Gastroesophageal sphincter (tissue), 4 donors: ENCODE data around the gene KRT2. TPM values are rescaled to one million over a fixed set of nuclear protein-coding genes. Genes with fewer than 3 reads are reported as not detected.

Experiments
- ATAC-seq: fragments of 150-250 bp; one replicate; pipeline ENCODE4 v1.9.1; 2016; ENCODE audit warnings: mild to moderate bottlenecking, moderate library complexity
- H3K27ac ChIP-seq, 4 donors: fragments of 200-600 bp; sonication (generic) in 3 of 4; 1 replicate in 3 of 4; 2 replicates in 1 of 4; pipeline ENCODE4 v1.5.1; 2016 to 2019
- H3K27me3 ChIP-seq: fragments of 200-600 bp; sonication (generic); one replicate; pipeline ENCODE4 v1.5.1; 2019
- H3K36me3 ChIP-seq, 2 donors: fragments of 200-600 bp; sonication (generic); one replicate each; pipeline ENCODE4 v1.5.1; 2019; ENCODE audit warnings: control low read depth in 1 of 2
- H3K4me1 ChIP-seq, 3 donors: fragments of 200-600 bp; sonication (generic); 1 replicate in 2 of 3; 2 replicates in 1 of 3; pipeline ENCODE4 v1.5.1; 2016 to 2019; ENCODE audit warnings: control low read depth in 2 of 3
- H3K4me3 ChIP-seq, 2 donors: fragments of 200-600 bp; sonication (generic); one replicate each; pipeline ENCODE4 v1.5.1; 2019; ENCODE audit warnings: mild to moderate bottlenecking in 1 of 2, moderate library complexity in 1 of 2
- H3K9me3 ChIP-seq, 3 donors: fragments of 200-600 bp; sonication (generic); one replicate each; pipeline ENCODE4 v1.5.1; 2017 to 2019; ENCODE audit warnings: control low read depth in 2 of 3
- EP300 ChIP-seq: sonication (generic); formaldehyde crosslinking; IDR thresholded peaks from one replicate; pipeline ENCODE4 v1.6.1; 2017; ENCODE audit warnings: antibody characterized with exemption, mild to moderate bottlenecking
- POLR2A ChIP-seq, 2 donors: fragments of 450-650 bp; IDR thresholded peaks; one replicate each; pipeline ENCODE4 v1.6.1; 2017; ENCODE audit warnings: antibody characterized with exemption in 2 of 2, mild to moderate bottlenecking in 2 of 2, moderate library complexity in 1 of 2
- POLR2AphosphoS5 ChIP-seq: sonication (generic); formaldehyde crosslinking; IDR thresholded peaks from one replicate; pipeline ENCODE4 v1.6.1; 2017; ENCODE audit warnings: antibody characterized with exemption
- WGBS, 2 donors: methylation state at CpG; one replicate each; pipeline ENCODE4 v1.1.5; 2018; ENCODE audit warnings: low coverage in 1 of 2; 5-methylcytosine and 5-hydroxymethylcytosine counted together
- total RNA-seq, 4 donors: library from RNA; depleted of rRNA; stranded (reverse); fragments of >200 nt; gene quantifications; one replicate each; pipeline ENCODE4 v1.1.0, GENCODE V29; 2016
- TF ChIP-seq, protein P1 (sequence below), 4 experiments: fragments of 200-600 bp in 2 of 4; fragments of 450-650 bp in 2 of 4; sonication (generic) in 1 of 4; IDR thresholded peaks; one replicate each; pipeline ENCODE4 v1.5.1; 2017 to 2019; ENCODE audit warnings: antibody characterized with exemption in 4 of 4, mild to moderate bottlenecking in 2 of 4, moderate library complexity in 2 of 4

The KRT2 gene
- total RNA-seq, 4 donors from 2014 or later: not detected

- no peak overlapping the region for H3K4me3 ChIP-seq
- no peak for ATAC-seq
- 67% methylated on average over 3 of the region's 12 CpGs; no CpG with 5 or more reads in 1 of the 2 donors for WGBS, 2 donors
- no peak overlapping the region for H3K27ac ChIP-seq
- no peaks in the 10 kb centered on the region for H3K4me1 ChIP-seq
- H3K27me3 ChIP-seq: peaks cover 7% of the 10 kb centered on the region
- no peaks in the 10 kb centered on the region for H3K9me3 ChIP-seq
- H3K36me3 ChIP-seq: no peaks in the 10 kb centered on the region
- TF ChIP-seq POLR2AphosphoS5 (no peak), EP300 (no peak)
- TF ChIP-seq, protein P1, sequence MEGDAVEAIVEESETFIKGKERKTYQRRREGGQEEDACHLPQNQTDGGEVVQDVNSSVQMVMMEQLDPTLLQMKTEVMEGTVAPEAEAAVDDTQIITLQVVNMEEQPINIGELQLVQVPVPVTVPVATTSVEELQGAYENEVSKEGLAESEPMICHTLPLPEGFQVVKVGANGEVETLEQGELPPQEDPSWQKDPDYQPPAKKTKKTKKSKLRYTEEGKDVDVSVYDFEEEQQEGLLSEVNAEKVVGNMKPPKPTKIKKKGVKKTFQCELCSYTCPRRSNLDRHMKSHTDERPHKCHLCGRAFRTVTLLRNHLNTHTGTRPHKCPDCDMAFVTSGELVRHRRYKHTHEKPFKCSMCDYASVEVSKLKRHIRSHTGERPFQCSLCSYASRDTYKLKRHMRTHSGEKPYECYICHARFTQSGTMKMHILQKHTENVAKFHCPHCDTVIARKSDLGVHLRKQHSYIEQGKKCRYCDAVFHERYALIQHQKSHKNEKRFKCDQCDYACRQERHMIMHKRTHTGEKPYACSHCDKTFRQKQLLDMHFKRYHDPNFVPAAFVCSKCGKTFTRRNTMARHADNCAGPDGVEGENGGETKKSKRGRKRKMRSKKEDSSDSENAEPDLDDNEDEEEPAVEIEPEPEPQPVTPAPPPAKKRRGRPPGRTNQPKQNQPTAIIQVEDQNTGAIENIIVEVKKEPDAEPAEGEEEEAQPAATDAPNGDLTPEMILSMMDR (IDR thresholded peaks at IDR 0.05): no peak
Measured at GRCh38 chr12:52646613-52647012, 5.4 kb downstream of the KRT2 start.

DNA sequence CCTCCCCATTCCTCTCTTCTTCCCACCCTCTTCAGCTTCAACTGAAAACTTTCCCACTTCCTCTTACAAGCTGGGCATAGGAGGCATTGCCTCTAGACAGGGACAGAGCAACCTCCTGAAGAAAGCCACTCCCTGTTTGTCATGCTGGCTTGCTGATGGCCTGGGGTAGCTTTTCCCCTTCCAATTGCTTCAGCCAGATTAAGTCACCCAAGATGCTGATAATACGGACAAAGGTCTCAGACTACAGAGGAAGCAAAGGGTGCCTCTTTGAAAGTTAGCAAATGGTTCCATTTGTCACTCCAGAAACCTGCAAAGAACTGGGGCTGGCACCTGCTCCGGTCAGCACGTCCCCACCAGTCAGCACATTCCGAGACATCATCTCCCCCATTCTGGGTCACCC lies 6.0 kb downstream of the KRT2 start:
- 73 to 75% methylated on average over 4 of the region's 4 CpGs for WGBS, 2 donors

DNA sequence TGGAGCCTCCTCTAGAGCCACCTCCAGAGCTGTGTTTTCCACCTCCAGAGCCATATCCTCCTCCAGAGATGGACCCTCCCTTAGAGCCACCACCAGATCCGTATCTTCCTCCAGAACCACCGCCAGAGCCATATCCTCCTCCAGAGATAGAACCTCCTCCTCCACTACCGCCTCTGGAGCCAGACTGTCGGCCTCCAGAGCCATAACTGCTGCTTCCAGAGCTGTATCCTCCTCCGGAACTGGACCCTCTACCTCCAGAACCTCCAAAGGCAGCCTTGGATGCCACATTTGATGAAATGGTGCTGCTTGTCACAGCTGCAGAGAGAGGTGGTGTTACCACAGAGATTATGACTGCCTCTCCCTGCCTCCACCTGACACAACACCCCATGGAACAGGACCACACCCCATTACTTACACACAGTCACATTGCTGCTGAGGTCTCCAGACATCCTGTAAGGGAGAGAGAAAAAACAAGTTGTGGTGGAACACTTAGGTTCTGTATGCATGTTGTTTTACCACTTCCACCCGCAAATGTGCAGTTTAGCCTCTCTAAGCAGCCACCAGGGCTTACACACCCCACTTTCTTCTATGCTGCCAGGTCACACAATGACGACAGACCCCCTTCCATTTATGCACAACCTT lies 6.8 kb downstream of the KRT2 start:
- H3K27ac ChIP-seq: no peak overlapping the region
- H3K27me3 ChIP-seq: peaks cover 8% of the 10 kb centered on the region
- no peaks in the 10 kb centered on the region for H3K9me3 ChIP-seq
- WGBS, 2 donors: 84 to 100% methylated on average over 2 to 7 of the region's 7 CpGs
- no peak for ATAC-seq
- no peak overlapping the region for H3K4me3 ChIP-seq
- no peaks in the 10 kb centered on the region for H3K36me3 ChIP-seq
- no peaks in the 10 kb centered on the region for H3K4me1 ChIP-seq
- TF ChIP-seq POLR2AphosphoS5: no peak
- TF ChIP-seq POLR2A (IDR thresholded peaks at IDR 0.05): no peak
- TF ChIP-seq EP300: no peak
- TF ChIP-seq, protein P1 (IDR thresholded peaks at IDR 0.05): no peak

More for the DNA sequence above, 6.0 kb downstream of the KRT2 start:
- H3K9me3 ChIP-seq: no peaks in the 10 kb centered on the region
- H3K36me3 ChIP-seq: no peaks in the 10 kb centered on the region
- TF ChIP-seq EP300 (no peak), POLR2AphosphoS5 (no peak), POLR2A (IDR thresholded peaks at IDR 0.05) (no peak)
- TF ChIP-seq, protein P1 (IDR thresholded peaks at IDR 0.05): no peak
- no peak overlapping the region for H3K27ac ChIP-seq
- H3K4me3 ChIP-seq: no peak overlapping the region
- peaks cover 8% of the 10 kb centered on the region for H3K27me3 ChIP-seq
- ATAC-seq: no peak
- H3K4me1 ChIP-seq: no peaks in the 10 kb centered on the region

DNA sequence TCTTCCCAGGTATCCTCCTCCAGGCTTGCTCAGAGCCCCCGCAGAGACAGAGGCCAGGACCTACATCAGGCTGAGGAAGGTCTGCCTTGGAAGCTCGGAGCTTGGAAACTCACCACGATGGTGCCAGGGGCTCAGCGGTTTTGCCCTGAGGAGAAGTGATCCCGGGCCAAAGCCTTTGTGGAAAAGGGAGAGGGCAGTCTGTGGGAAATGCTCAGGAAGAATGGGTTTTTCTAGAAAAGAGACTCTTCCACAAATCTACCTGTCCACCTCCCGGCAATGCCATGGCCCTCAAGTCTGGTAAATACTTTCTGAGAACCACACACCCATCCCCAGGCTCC lies 8.0 kb downstream of the KRT2 start:
- no CpG with 5 or more reads among the region's 6 CpGs for WGBS, 2 donors
- no peaks in the 10 kb centered on the region for H3K36me3 ChIP-seq
- peaks cover 8% of the 10 kb centered on the region for H3K27me3 ChIP-seq
- H3K4me1 ChIP-seq: no peaks in the 10 kb centered on the region
- no peak for ATAC-seq
- H3K4me3 ChIP-seq: no peak overlapping the region
- TF ChIP-seq, protein P1 (IDR thresholded peaks at IDR 0.05): no peak
- TF ChIP-seq POLR2AphosphoS5 (no peak), POLR2A (IDR thresholded peaks at IDR 0.05) (no peak), EP300 (no peak)
- no peak overlapping the region for H3K27ac ChIP-seq
- no peaks in the 10 kb centered on the region for H3K9me3 ChIP-seq

GRCh38 chr12:52643233-52644077 lies 8.6 kb downstream of the KRT2 start:
- H3K27me3 ChIP-seq: peaks cover 8% of the 10 kb centered on the region
- ATAC-seq: no peak
- H3K4me1 ChIP-seq: no peaks in the 10 kb centered on the region
- TF ChIP-seq POLR2AphosphoS5: no peak
- TF ChIP-seq EP300: no peak
- TF ChIP-seq POLR2A (IDR thresholded peaks at IDR 0.05): no peak
- TF ChIP-seq, protein P1 (IDR thresholded peaks at IDR 0.05): no peak
- no peak overlapping the region for H3K27ac ChIP-seq
- H3K36me3 ChIP-seq: no peaks in the 10 kb centered on the region
- no peak overlapping the region for H3K4me3 ChIP-seq
- H3K9me3 ChIP-seq: no peaks in the 10 kb centered on the region
- WGBS, 2 donors: 79% methylated on average over 6 of the region's 10 CpGs; no CpG with 5 or more reads in 1 of the 2 donors
